ENCODE results near the gene SLC20A1. TPM values are rescaled to one million over a fixed set of nuclear protein-coding genes. Genes with fewer than 3 reads are reported as not detected.
A peak's percentile ranks its signal among the peaks of the same experiment; 100 is the strongest.

Gene SLC20A1
- total RNA-seq, 4 donors from 2014 or later, result 6.9 to 85.7 (median 9.2) TPM

DNA sequence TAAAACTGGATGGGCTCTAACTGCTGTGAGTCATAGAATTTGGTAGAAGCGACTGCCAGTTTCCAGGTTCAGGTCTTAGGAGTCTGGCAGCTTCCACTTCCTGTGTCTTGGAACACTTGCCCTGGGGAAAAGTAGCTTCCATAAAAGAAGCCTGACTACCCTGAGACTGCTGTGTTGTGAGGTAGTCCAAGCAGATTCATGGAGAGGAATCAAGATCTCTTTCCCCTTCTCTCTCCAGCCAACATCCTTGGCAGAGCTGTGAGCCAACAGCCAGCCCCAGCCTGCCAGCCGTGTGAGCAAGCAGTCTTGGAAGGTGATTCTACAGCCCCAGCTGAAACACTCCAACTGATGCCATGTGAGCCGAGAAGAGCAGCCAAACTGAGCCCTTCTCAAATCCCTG, 33.7 kb downstream of the SLC20A1 start:
- TF ChIP-seq CTCF (IDR thresholded peaks at IDR 0.05 in 4 of 5, conservative IDR thresholded peaks at IDR 0.05 in 1 of 5) (no peak), POLR2A (IDR thresholded peaks at IDR 0.05) (no peak)
- H3K36me3 ChIP-seq, result no peaks in the 10 kb centered on the region
- peak; percentile 92 to 94 for ATAC-seq
- no peaks in the 10 kb centered on the region for H3K9me3 ChIP-seq
- peak; percentile 38 to 79 for DNase-seq
- H3K4me1 ChIP-seq, result peaks cover 18 to 23% of the 10 kb centered on the region in 2 donors
- in situ Hi-C loops (cut with MboI; ENCODE audit: low sequenced_read_pairs in 4 of 4), result no loop called here
- no peak overlapping the region for H3K4me3 ChIP-seq
- intact Hi-C loops (cut with DNase I; ENCODE audit: low total_unique reads), result no loop called here
- peak overlapping the region; percentile 44 to 72 (median 64) for H3K27ac ChIP-seq
- H3K27me3 ChIP-seq, result no peaks in the 10 kb centered on the region

DNA sequence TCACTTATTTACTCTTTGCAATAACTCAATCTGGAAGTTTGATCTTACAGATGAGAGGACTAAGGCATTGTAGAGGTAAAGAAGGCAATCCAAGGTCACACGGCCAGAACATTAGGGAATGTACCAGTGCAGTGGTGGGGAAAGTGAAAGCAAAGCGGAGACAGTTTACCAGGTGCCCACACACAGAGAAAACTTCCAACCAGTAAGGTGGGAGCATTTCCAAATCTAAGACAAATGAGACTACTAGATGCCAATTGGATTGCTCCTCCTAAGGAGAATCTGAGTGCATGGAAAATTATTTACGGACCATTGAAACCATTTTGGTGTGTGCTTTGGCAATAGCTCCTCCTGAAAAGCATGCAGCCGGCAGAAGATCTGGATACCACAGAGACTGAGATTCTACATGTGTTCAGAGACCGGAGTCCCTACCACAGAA, 34.9 kb downstream of the SLC20A1 start:
- TF ChIP-seq CTCF (IDR thresholded peaks at IDR 0.05 in 4 of 5, conservative IDR thresholded peaks at IDR 0.05 in 1 of 5) (no peak), POLR2A (IDR thresholded peaks at IDR 0.05) (no peak)
- no peaks in the 10 kb centered on the region for H3K9me3 ChIP-seq
- H3K27ac ChIP-seq, result peak overlapping the region; percentile 44 to 72 (median 54)
- no peaks in the 10 kb centered on the region for H3K36me3 ChIP-seq
- no peak overlapping the region for H3K4me3 ChIP-seq
- peaks cover 18 to 27% of the 10 kb centered on the region in 2 donors for H3K4me1 ChIP-seq
- no peaks in the 10 kb centered on the region for H3K27me3 ChIP-seq
- intact Hi-C loops (cut with DNase I; ENCODE audit: low total_unique reads), result loop anchor here (5.0 kb wide), 1 partner anchor 33 kb away; the partner anchor contains the start of gene SLC20A1
- in situ Hi-C loops (cut with MboI; ENCODE audit: low sequenced_read_pairs in 4 of 4), result loop anchor here in 1 of 4 donors (10.0 kb wide), 1 partner anchor 56 kb away; no protein-coding TSS in a partner anchor
- ATAC-seq (peak in 1 of 2 donors; percentile 74), DNase-seq (no peak)

DNA sequence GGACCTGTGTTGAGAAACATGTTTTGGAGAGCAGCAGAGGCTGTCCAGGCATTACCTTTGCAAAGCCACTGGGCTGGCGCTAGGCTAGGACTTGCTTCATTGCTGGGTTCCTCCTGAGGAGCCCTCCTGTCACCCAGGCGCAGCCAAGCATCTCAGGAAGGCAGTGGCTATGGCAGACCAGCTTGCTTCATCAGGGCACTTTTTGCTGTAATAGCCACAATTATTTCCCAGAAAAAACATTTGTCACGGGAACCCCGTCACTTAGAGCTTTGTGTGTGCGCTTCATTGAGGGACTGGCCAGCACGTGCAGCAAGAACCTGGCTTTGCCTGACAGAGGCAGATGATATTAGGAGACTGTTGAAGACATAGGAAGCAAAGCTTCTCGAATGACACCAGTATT, 36.4 kb downstream of the SLC20A1 start:
- Histone ChIP-seq H3K27me3 (no peaks in the 10 kb centered on the region), H3K4me3 (no peak overlapping the region), H3K9me3 (no peaks in the 10 kb centered on the region), H3K4me1 (peaks cover 18 to 27% of the 10 kb centered on the region in 2 donors), H3K36me3 (no peaks in the 10 kb centered on the region), H3K27ac (no peak overlapping the region)
- in situ Hi-C loops (cut with MboI; ENCODE audit: low sequenced_read_pairs in 4 of 4) (loop anchor here in 1 of 4 donors (10.0 kb wide), 1 partner anchor 57 kb away; no protein-coding TSS in a partner anchor), intact Hi-C loops (cut with DNase I; ENCODE audit: low total_unique reads) (loop anchor here (5.0 kb wide), 1 partner anchor 35 kb away; the partner anchor contains the start of gene SLC20A1)
- no peak for DNase-seq
- ATAC-seq, result no peak
- TF ChIP-seq POLR2A (IDR thresholded peaks at IDR 0.05) (no peak), CTCF (IDR thresholded peaks at IDR 0.05 in 4 of 5, conservative IDR thresholded peaks at IDR 0.05 in 1 of 5) (no peak)

DNA sequence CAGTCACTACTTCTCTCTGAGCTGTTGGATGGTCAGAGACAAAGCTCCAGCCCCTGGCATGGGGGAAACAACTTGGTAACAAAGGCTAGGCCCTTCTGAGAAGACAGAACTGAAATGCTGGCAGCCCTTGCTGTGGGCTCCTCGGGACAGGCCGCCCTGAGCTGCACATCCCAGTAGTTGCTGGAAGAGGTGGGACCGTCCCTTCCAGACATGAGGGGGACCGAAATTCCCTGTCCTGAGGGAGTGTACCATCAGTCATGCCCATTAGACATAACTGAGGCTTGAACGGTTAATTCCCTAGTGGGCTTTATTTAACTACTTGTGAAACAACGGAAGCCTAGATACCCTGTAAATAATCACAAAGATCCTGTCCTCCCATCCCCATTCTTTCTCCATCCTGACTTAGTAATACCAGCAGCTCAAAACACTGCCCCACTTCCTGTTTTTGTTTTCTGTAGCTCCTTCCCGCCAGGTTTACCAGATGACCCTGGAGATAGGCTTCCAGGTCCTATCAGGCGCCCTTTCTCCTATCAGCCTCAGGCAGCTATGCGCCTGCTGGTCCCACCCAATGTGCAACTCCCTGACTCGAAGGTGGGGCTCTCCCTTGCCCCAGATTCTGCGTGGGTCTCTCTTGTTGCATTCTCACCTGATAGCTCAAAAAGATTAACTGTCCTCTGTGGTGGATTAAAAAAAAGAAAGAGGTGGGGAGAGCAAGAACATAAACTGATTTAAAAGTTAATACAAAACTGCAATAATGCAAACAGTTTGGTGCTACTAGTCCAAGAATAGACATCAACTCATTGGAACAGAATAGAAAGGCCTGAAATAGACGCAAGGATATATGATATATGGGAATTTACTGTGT, 38.0 kb downstream of the SLC20A1 start:
- Histone ChIP-seq H3K4me1 (peaks cover 18 to 27% of the 10 kb centered on the region in 2 donors), H3K36me3 (no peaks in the 10 kb centered on the region), H3K27ac (no peak overlapping the region), H3K4me3 (no peak overlapping the region), H3K27me3 (no peaks in the 10 kb centered on the region), H3K9me3 (no peaks in the 10 kb centered on the region)
- in situ Hi-C loops (cut with MboI; ENCODE audit: low sequenced_read_pairs in 4 of 4) (loop anchor here in 1 of 4 donors (10.0 kb wide), 1 partner anchor 59 kb away; no protein-coding TSS in a partner anchor), intact Hi-C loops (cut with DNase I; ENCODE audit: low total_unique reads) (loop anchor here (5.0 kb wide), 1 partner anchor 36 kb away; the partner anchor contains the start of gene SLC20A1)
- DNase-seq (no peak), ATAC-seq (no peak)
- TF ChIP-seq CTCF (IDR thresholded peaks at IDR 0.05 in 4 of 5, conservative IDR thresholded peaks at IDR 0.05 in 1 of 5) (no peak), POLR2A (IDR thresholded peaks at IDR 0.05) (no peak)

Data from gastrocnemius medialis (tissue), 4 donors.